ENCODE data around the gene TAAR9.

DNA sequence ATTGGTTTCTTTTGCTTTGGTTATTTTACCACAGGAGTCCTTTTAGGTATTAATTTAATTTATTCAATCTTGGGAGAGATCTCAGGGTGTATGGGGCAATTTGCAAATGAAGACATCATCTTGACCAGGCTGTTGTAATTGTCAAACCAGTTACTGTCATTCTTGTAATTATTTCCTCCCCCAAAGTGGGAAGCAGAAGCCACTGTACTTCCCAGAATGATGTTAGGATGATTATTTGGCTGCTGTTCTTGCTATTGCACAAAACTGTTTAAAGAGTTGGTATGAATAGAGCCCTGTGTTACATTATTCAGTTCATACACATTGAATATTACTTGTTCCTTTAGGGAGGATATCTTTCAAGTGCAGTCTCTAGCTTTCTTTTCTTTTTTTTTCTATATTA is 33.7 kb downstream of the TAAR9 start:
- TF ChIP-seq, protein P1, sequence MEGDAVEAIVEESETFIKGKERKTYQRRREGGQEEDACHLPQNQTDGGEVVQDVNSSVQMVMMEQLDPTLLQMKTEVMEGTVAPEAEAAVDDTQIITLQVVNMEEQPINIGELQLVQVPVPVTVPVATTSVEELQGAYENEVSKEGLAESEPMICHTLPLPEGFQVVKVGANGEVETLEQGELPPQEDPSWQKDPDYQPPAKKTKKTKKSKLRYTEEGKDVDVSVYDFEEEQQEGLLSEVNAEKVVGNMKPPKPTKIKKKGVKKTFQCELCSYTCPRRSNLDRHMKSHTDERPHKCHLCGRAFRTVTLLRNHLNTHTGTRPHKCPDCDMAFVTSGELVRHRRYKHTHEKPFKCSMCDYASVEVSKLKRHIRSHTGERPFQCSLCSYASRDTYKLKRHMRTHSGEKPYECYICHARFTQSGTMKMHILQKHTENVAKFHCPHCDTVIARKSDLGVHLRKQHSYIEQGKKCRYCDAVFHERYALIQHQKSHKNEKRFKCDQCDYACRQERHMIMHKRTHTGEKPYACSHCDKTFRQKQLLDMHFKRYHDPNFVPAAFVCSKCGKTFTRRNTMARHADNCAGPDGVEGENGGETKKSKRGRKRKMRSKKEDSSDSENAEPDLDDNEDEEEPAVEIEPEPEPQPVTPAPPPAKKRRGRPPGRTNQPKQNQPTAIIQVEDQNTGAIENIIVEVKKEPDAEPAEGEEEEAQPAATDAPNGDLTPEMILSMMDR (IDR thresholded peaks at IDR 0.05) = no peak
- TF ChIP-seq POLR2A (IDR thresholded peaks at IDR 0.05) = no peak

Data from sigmoid colon (tissue), 3 donors.